H9 (cell line): ENCODE data around the gene OLIG3. TPM values are rescaled to one million over a fixed set of nuclear protein-coding genes. Genes with fewer than 3 reads are reported as not detected.

Experiments
- DNase-seq: peaks from one replicate; pipeline ENCODE4 v3.0.0-alpha.2; 2017
- H2AFZ ChIP-seq: one replicate; pipeline ENCODE4 v1.6.1; 2013; ENCODE audit warnings: mild to moderate bottlenecking, low read length, control low read depth, moderate library complexity
- H2AK5ac ChIP-seq: 2 replicates; pipeline ENCODE4 v1.6.1; 2013; ENCODE audit warnings: low read length, control low read depth, mixed read lengths; ENCODE audit not compliant: insufficient read length
- H2BK120ac ChIP-seq: one replicate; pipeline ENCODE4 v1.6.1; 2013; ENCODE audit warnings: low read depth, mild to moderate bottlenecking, low read length, control low read depth, inconsistent platforms; ENCODE audit not compliant: poor library complexity, severe bottlenecking
- H2BK12ac ChIP-seq: 2 replicates; pipeline ENCODE4 v1.6.1; 2013; ENCODE audit warnings: low read length, control low read depth, mixed read lengths, low read depth; ENCODE audit not compliant: insufficient read length
- H2BK15ac ChIP-seq: 2 replicates; pipeline ENCODE4 v1.6.1; 2013; ENCODE audit warnings: low read depth, low read length, control low read depth
- H2BK20ac ChIP-seq: one replicate; pipeline ENCODE4 v1.6.1; 2013; ENCODE audit warnings: low read depth, mild to moderate bottlenecking, low read length, control low read depth, inconsistent platforms; ENCODE audit not compliant: poor library complexity, severe bottlenecking
- H2BK5ac ChIP-seq: 2 replicates; pipeline ENCODE4 v1.6.1; 2013; ENCODE audit warnings: low read length, control low read depth, mixed read lengths; ENCODE audit not compliant: insufficient read length
- H3K14ac ChIP-seq: 2 replicates; pipeline ENCODE4 v1.6.1; 2013; ENCODE audit warnings: low read length, control low read depth; ENCODE audit not compliant: insufficient read depth
- H3K18ac ChIP-seq: 2 replicates; pipeline ENCODE4 v1.6.1; 2013; ENCODE audit warnings: low read depth, mild to moderate bottlenecking, mixed read lengths, low read length, control low read depth; ENCODE audit not compliant: insufficient read length
- H3K23ac ChIP-seq: 2 replicates; pipeline ENCODE4 v1.6.1; 2013; ENCODE audit warnings: low read length, control low read depth, mixed read lengths, low read depth; ENCODE audit not compliant: insufficient read length
- H3K23me2 ChIP-seq: 2 replicates; pipeline ENCODE4 v1.6.1; 2013; ENCODE audit warnings: low read depth, mild to moderate bottlenecking, mixed read lengths, low read length, control low read depth; ENCODE audit not compliant: insufficient read length, poor library complexity, severe bottlenecking
- H3K27ac ChIP-seq: 2 replicates; pipeline ENCODE4 v1.5.1; 2013; ENCODE audit warnings: low read length, control low read depth, mixed read lengths, low read depth; ENCODE audit not compliant: insufficient read length
- H3K27me3 ChIP-seq: 2 replicates; pipeline ENCODE4 v1.6.1; 2013; ENCODE audit warnings: low read length, control low read depth, inconsistent platforms; ENCODE audit not compliant: insufficient read depth
- H3K4ac ChIP-seq: 2 replicates; pipeline ENCODE4 v1.6.1; 2013; ENCODE audit warnings: low read depth, mild to moderate bottlenecking, control low read depth, inconsistent platforms, low read length, moderate library complexity
- H3K4me1 ChIP-seq: 2 replicates; pipeline ENCODE4 v1.6.1; 2013; ENCODE audit warnings: low read length, control low read depth, inconsistent platforms; ENCODE audit not compliant: insufficient read depth
- H3K4me2 ChIP-seq: 2 replicates; pipeline ENCODE4 v1.6.1; 2013; ENCODE audit warnings: low read length, control low read depth, mixed read lengths; ENCODE audit not compliant: insufficient read length, insufficient read depth
- H3K56ac ChIP-seq: 2 replicates; pipeline ENCODE4 v1.6.1; 2013; ENCODE audit warnings: low read depth, mild to moderate bottlenecking, mixed read lengths, low read length, control low read depth; ENCODE audit not compliant: insufficient read length
- H3K79me1 ChIP-seq: 2 replicates; pipeline ENCODE4 v1.6.1; 2013; ENCODE audit warnings: low read depth, mild to moderate bottlenecking, moderate library complexity, low read length, control low read depth, inconsistent platforms; ENCODE audit not compliant: insufficient read depth, poor library complexity, severe bottlenecking
- H3K79me2 ChIP-seq: 2 replicates; pipeline ENCODE4 v1.6.1; 2013; ENCODE audit warnings: low read length, control low read depth, inconsistent platforms; ENCODE audit not compliant: insufficient read depth
- H3K9ac ChIP-seq: 2 replicates; pipeline ENCODE4 v1.6.1; 2013; ENCODE audit warnings: low read length, control low read depth, mixed read lengths; ENCODE audit not compliant: insufficient read length; ENCODE audit errors: extremely low read depth
- H3K9me3 ChIP-seq: one replicate; pipeline ENCODE4 v1.6.1; 2013; ENCODE audit warnings: low read depth, low read length, inconsistent platforms; ENCODE audit not compliant: control insufficient read depth
- H3T11ph ChIP-seq: one replicate; pipeline ENCODE4 v1.6.1; 2013; ENCODE audit warnings: mild to moderate bottlenecking, low read length, control low read depth, inconsistent platforms
- H4K20me1 ChIP-seq: one replicate; pipeline ENCODE4 v1.6.1; 2013; ENCODE audit not compliant: control insufficient read depth, insufficient read length, insufficient read depth
- H4K5ac ChIP-seq: 2 replicates; pipeline ENCODE4 v1.6.1; 2013; ENCODE audit warnings: low read depth, mild to moderate bottlenecking, mixed read lengths, low read length, control low read depth; ENCODE audit not compliant: insufficient read length
- H4K8ac ChIP-seq: replicated peaks from 2 replicates; pipeline ENCODE4 v1.6.1; 2013; ENCODE audit warnings: low read length, control low read depth, mixed read lengths, low read depth; ENCODE audit not compliant: insufficient read length
- H4K91ac ChIP-seq: 2 replicates; pipeline ENCODE4 v1.6.1; 2013; ENCODE audit warnings: low read depth, mild to moderate bottlenecking, moderate library complexity, mixed read lengths, low read length, control low read depth; ENCODE audit not compliant: insufficient read length
- H3K27ac Mint-ChIP-seq, 3 experiments: 2 replicates in 2 of 3; 3 replicates in 1 of 3; pipeline ENCODE4 v1.8.0; 2020 to 2021; ENCODE audit warnings: mixed read lengths in 3 of 3, mild to moderate bottlenecking in 1 of 3, moderate library complexity in 1 of 3
- H3K27me3 Mint-ChIP-seq: 2 replicates; pipeline ENCODE4 v1.8.0; 2021; ENCODE audit warnings: low read depth, mild to moderate bottlenecking, moderate library complexity, mixed read lengths
- H3K36me3 Mint-ChIP-seq, 3 experiments: 2 replicates in 2 of 3; 3 replicates in 1 of 3; pipeline ENCODE4 v1.8.0; 2020 to 2021; ENCODE audit warnings: low read depth in 3 of 3, mixed read lengths in 3 of 3; ENCODE audit not compliant: insufficient read depth in 1 of 3
- H3K4me1 Mint-ChIP-seq, 2 experiments: 2 replicates each; pipeline ENCODE4 v1.8.0; 2020; ENCODE audit warnings: mixed read lengths in 2 of 2
- H3K4me3 Mint-ChIP-seq, 2 experiments: 2 replicates in 1 of 2; 3 replicates in 1 of 2; pipeline ENCODE4 v1.8.0; 2020 to 2021; ENCODE audit warnings: mild to moderate bottlenecking in 2 of 2, mixed read lengths in 2 of 2, moderate library complexity in 1 of 2
- H3K9me3 Mint-ChIP-seq, 2 experiments: 2 replicates in 1 of 2; 3 replicates in 1 of 2; pipeline ENCODE4 v1.8.0; 2020; ENCODE audit warnings: mild to moderate bottlenecking in 2 of 2, mixed read lengths in 2 of 2, moderate library complexity in 1 of 2
- WGBS: extraction: QIAGEN DNeasy Blood & Tissue Kit; methylation state at CpG from one replicate; pipeline ENCODE4 v1.1.7; 2013; ENCODE audit warnings: missing lambda C conversion rate, low lambda C conversion rate, mixed read lengths; ENCODE audit not compliant: insufficient read length; ENCODE audit errors: extremely low coverage; 5-methylcytosine and 5-hydroxymethylcytosine counted together
- total RNA-seq: library from RNA; stranded (reverse); gene quantifications from 2 replicates; pipeline ENCODE4 v1.2.1, GENCODE V29; 2021
- TF ChIP-seq, protein P1 (sequence below): fragments of 200-600 bp; sonication (generic); conservative IDR thresholded peaks from 3 replicates; pipeline ENCODE4 v1.8.0; 2021; ENCODE audit warnings: antibody characterized with exemption, mild to moderate bottlenecking

Gene OLIG3
- total RNA-seq, 1 experiment from 2014 or later: 0.22 TPM

GRCh38 chr6:137473598-137473997 is 20.6 kb downstream of the OLIG3 start:
- Histone ChIP-seq H3K23ac (no peak overlapping the region), H3K79me2 (no peaks in the 10 kb centered on the region), H3K9ac (no peak overlapping the region), H2BK15ac (no peak overlapping the region), H3K23me2 (no peaks in the 10 kb centered on the region), H3K4me1 (no peaks in the 10 kb centered on the region), H2AFZ (no peak overlapping the region), H2BK12ac (no peak overlapping the region), H3K4me2 (no peak overlapping the region), H3K14ac (no peak overlapping the region), H2BK5ac (no peak overlapping the region), H3K27me3 (no peaks in the 10 kb centered on the region), H4K91ac (no peak overlapping the region), H4K5ac (no peak overlapping the region), H2BK20ac (no peak overlapping the region), H3K9me3 (no peaks in the 10 kb centered on the region), H4K20me1 (no peaks in the 10 kb centered on the region), H2AK5ac (no peak overlapping the region), H3K27ac (no peak overlapping the region), H3T11ph (no peak overlapping the region), H3K4ac (no peak overlapping the region), H3K56ac (no peak overlapping the region), H3K18ac (no peak overlapping the region), H2BK120ac (no peak overlapping the region), H3K79me1 (no peaks in the 10 kb centered on the region), H4K8ac (no peak overlapping the region)
- no peaks in the 10 kb centered on the region; a peak in 1 of 5 replicates for H3K9me3 Mint-ChIP-seq
- no peaks in the 10 kb centered on the region; a peak in 1 of 7 replicates for H3K36me3 Mint-ChIP-seq
- no CpG with 5 or more reads among the region's 3 CpGs for WGBS
- no peak for DNase-seq
- TF ChIP-seq, protein P1, sequence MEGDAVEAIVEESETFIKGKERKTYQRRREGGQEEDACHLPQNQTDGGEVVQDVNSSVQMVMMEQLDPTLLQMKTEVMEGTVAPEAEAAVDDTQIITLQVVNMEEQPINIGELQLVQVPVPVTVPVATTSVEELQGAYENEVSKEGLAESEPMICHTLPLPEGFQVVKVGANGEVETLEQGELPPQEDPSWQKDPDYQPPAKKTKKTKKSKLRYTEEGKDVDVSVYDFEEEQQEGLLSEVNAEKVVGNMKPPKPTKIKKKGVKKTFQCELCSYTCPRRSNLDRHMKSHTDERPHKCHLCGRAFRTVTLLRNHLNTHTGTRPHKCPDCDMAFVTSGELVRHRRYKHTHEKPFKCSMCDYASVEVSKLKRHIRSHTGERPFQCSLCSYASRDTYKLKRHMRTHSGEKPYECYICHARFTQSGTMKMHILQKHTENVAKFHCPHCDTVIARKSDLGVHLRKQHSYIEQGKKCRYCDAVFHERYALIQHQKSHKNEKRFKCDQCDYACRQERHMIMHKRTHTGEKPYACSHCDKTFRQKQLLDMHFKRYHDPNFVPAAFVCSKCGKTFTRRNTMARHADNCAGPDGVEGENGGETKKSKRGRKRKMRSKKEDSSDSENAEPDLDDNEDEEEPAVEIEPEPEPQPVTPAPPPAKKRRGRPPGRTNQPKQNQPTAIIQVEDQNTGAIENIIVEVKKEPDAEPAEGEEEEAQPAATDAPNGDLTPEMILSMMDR: no peak
- H3K4me3 Mint-ChIP-seq: no peak overlapping the region
- H3K27me3 Mint-ChIP-seq: peaks cover 7% of the 10 kb centered on the region; the same call in 1 of the 2 replicates
- peaks cover 34 to 38% of the 10 kb centered on the region in 2 experiments for H3K4me1 Mint-ChIP-seq
- H3K27ac Mint-ChIP-seq: no peak overlapping the region
